GM20431 (cell line): ENCODE measurements around the gene CST4.
"Not testable (repeated sequence)": the region's sequence is repeated elsewhere in the genome, so short reads cannot be mapped to it uniquely, and the experiment has no call there.

Experiments used
- in situ Hi-C: fragments of 300-500 bp; cut with MseI, MboI; formaldehyde crosslinking; loops from one replicate; pipeline ENCODE4 v1.15.0; 2020; ENCODE audit warnings: low sequenced_read_pairs; ENCODE audit not compliant: unreplicated experiment

Gene CST4

GRCh38 chr20:23688684-23689398 is at the start of gene CST4:
TSS of gene CST4 (minus strand) at chr20:23689038. CDS start at chr20:23688969, 69 bp downstream.
- in situ Hi-C loops, result not testable (repeated sequence)

GRCh38 chr20:23735391-23735790 is 46.6 kb upstream of the CST4 start:
- in situ Hi-C loops, result not testable (repeated sequence)

GRCh38 chr20:23734949-23735348 is 46.1 kb upstream of the CST4 start:
- in situ Hi-C loops, result not testable (repeated sequence)

GRCh38 chr20:23734440-23734839 is 45.6 kb upstream of the CST4 start:
- in situ Hi-C loops, result not testable (repeated sequence)

- in situ Hi-C loops, result no loop called here
Measured at GRCh38 chr20:23727016-23727415, 38.2 kb upstream of the CST4 start.

- in situ Hi-C loops, result no loop called here
Measured at GRCh38 chr20:23725102-23725501, 36.3 kb upstream of the CST4 start.

- in situ Hi-C loops, result not testable (repeated sequence)
Measured at GRCh38 chr20:23723659-23724307, 34.9 kb upstream of the CST4 start.

GRCh38 chr20:23722851-23723250 is 34.0 kb upstream of the CST4 start:
- in situ Hi-C loops, result not testable (repeated sequence)

- in situ Hi-C loops, result no loop called here
Measured at GRCh38 chr20:23721962-23722361, 33.1 kb upstream of the CST4 start.

- in situ Hi-C loops, result not testable (repeated sequence)
Measured at GRCh38 chr20:23719351-23719750, 30.5 kb upstream of the CST4 start.

- in situ Hi-C loops, result not testable (repeated sequence)
Measured at GRCh38 chr20:23711778-23712177, 22.9 kb upstream of the CST4 start.

- in situ Hi-C loops, result no loop called here
Measured at GRCh38 chr20:23710771-23711170, 21.9 kb upstream of the CST4 start.

- in situ Hi-C loops, result no loop called here
Measured at GRCh38 chr20:23705895-23706294, 17.1 kb upstream of the CST4 start.

GRCh38 chr20:23702021-23702420 is 13.2 kb upstream of the CST4 start:
- in situ Hi-C loops, result no loop called here

GRCh38 chr20:23700931-23701330 is 12.1 kb upstream of the CST4 start:
- in situ Hi-C loops, result no loop called here

GRCh38 chr20:23697947-23698346 is 9.1 kb upstream of the CST4 start:
- in situ Hi-C loops, result no loop called here

- in situ Hi-C loops, result not testable (repeated sequence)
Measured at GRCh38 chr20:23695068-23695395, 6.2 kb upstream of the CST4 start.

GRCh38 chr20:23694178-23695067 is 5.6 kb upstream of the CST4 start:
- in situ Hi-C loops, result not testable (repeated sequence)

- in situ Hi-C loops, result not testable (repeated sequence)
Measured at GRCh38 chr20:23692725-23693619, 4.1 kb upstream of the CST4 start.

- in situ Hi-C loops, result no loop called here
Measured at GRCh38 chr20:23691675-23692074, 2.8 kb upstream of the CST4 start.
